SK-N-SH treated with all-trans-retinoic acid at 6 μM for 48 hours (cell line): Measurements from ENCODE around the gene LBHD2.

Source experiments
- CREB5 ChIP-seq: fragments of 250-450 bp; sonication (Bioruptor Pico); IDR thresholded peaks from 2 replicates; pipeline ENCODE4 v1.5.1; 2020; ENCODE audit warnings: low read depth, mild to moderate bottlenecking, moderate library complexity
- ISL1 ChIP-seq: fragments of 250-450 bp; sonication (Bioruptor Pico); IDR thresholded peaks from 2 replicates; pipeline ENCODE4 v2.1.2; 2022; ENCODE audit warnings: mild to moderate bottlenecking, moderate library complexity
- POU6F1 ChIP-seq: fragments of 250-450 bp; sonication (Bioruptor Pico); IDR thresholded peaks from 2 replicates; pipeline ENCODE4 v1.8.0; 2021; ENCODE audit warnings: low read depth, mild to moderate bottlenecking, moderate library complexity, borderline replicate concordance

GRCh38 chr14:103055695-103056094 is 28.3 kb upstream of the LBHD2 start:
- no peak for TF ChIP-seq ISL1 (CRISPR knock-in tag)
- no peak for TF ChIP-seq CREB5 (CRISPR knock-in tag)
- no peak for TF ChIP-seq POU6F1 (CRISPR knock-in tag)
